NCI-H128 (cell line): ENCODE data around the gene DUSP1.

Source experiments
- DNase-seq: peaks from one replicate; lab custom pipeline; 2025; ENCODE audit not compliant: unreplicated experiment; lab: John Stamatoyannopoulos, UW

DUSP1 gene

DNA sequence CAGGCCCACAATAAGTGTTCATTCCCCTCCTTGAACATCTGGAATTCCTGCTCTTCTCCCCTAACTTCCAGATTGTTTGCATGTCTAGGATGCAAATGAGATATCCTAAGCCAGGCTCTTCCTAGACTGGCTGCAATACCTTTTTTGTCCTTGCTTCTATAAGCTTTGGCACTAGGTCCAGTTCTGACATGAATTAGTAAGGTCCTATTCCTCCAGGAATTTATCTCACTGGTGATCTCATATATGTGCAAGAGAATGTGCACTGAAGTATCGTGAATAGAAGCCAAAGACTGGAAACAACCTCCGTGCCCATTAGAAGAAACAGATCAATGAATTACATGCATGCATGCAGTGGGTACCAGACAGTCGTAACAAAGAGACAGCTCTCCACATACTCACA is 25.2 kb downstream of the DUSP1 start:
- DNase-seq = no peak

DNA sequence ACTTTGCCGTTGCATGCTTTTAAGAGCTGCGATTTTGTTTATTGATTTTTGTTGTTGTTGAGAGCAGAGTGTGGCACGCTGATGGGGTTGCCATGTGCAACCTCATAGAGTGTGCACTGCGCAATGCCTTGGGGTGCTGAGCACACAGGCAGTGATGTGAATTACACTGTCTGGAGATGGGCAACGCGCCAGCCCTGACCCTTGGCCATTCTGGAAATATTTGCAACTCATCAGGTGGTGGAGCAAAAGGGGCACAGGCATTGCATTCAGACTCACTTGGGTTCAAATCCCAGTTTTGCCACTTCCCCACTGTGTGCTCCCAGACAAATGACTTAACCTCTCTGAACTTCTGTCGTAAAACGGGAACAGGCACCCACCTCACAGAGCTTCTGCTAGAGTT is 25.6 kb downstream of the DUSP1 start:
- no peak for DNase-seq

DNA sequence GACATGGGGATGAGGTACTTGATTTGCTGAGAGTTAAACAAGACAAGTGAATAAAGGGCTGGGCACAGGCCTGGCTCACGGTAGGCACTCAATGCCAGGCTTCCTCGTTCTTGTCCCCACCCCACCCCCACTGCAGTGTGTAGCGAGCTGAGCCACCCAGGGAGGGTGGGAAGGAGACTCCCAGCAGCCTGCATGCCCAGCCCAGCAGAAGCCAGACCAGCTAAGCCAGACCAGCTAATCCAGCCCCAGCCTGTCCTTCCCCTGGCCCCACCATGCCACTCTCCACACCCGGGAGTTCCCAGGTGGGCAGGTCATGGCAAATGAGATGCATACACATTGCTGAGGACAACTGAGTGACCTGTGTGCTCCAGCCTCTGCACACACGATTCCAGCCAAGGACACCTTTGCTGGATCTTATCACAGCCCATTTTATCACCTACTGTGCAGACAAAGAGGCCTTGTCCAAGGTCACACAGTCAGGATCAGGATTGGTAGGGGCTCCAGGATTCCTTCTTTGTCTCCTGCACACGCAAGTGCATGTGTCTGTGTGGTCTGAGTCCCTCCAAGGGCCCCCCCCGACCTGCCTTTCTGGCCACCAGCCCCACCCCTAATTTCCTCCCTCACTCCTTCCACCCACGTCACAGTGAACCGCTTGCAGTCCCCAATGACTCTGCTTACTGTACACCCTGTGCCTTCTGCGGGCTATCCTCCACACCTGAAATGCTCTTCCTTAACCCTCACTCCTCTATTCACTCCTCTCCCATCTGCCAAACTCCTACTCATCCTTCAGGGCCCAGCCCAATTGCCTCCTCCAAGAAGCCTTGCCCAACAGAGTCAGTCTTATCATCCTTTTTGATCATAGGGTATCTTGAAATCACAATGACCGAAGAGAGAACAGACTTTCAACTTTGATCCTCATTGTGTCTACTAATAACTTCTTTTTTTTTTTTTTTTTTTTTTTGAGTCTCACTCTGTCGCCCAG is 26.6 kb downstream of the DUSP1 start:
- DNase-seq = no peak

- DNase-seq = no peak
Observed at GRCh38 chr5:172743112-172743959, 27.7 kb downstream of the DUSP1 start.

- DNase-seq = no peak
Observed at GRCh38 chr5:172741206-172741582, 29.8 kb downstream of the DUSP1 start.

DNA sequence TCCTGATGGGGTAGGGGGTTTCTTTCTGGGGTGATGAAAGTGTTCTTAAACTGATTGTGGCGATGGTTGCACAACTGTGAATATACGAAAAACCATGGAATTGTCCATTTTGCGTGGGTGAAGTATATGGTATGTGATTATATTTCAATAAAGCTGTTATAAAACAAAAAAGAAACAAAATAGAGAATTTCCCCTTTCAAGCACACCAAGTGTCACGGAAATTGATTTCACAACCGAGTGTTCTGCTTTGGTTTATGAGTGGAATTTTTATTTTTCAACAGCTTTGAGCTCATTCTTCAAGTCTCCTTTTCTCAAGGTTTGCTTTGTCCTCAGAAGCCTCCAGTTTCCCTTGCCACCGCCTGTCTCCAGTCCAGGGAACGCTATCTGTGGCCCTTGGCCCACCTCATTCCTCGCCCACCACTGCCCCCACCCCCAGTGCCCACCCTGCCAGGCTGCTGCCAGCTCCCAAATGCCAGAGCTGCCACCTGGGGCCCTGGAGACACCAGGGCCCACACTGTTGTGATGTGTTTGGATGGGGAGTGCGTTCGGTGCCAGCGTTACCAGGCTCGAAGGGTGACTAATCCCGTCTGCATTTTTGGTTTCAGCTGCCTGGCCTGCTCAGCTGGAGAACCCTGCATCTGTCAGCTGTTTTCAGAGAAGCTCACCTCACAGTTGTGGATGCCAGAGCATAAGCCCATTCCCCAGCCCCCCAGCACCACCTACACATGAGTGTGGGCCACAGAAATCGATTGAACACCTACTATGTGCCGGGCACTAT is 30.4 kb downstream of the DUSP1 start:
- DNase-seq = no peak

GRCh38 chr5:172739375-172739774 is 31.6 kb downstream of the DUSP1 start:
- no peak for DNase-seq

GRCh38 chr5:172736508-172737135 is 34.4 kb downstream of the DUSP1 start:
- DNase-seq = no peak

- DNase-seq = no peak
Observed at GRCh38 chr5:172735141-172735831, 35.7 kb downstream of the DUSP1 start.

DNA sequence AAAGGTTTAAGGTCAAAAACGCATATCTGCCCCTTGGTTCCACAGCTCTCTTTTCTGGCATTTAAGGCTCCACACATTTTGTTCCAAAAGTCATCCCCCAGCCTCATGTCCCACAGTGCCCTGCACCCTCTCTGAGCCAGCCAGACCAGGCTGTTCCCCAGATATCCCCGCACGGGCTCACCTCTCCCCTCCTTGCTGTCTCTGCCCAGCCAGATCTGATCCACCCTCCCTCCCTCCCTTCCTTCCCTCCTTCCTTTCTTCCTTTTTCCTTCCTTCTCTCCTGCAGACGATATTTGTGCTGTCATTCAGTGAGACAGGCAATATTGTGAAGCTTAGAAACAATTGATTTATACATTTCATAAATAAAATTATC is 37.0 kb downstream of the DUSP1 start:
- DNase-seq = no peak

GRCh38 chr5:172733131-172733973 is 37.6 kb downstream of the DUSP1 start:
- no peak for DNase-seq

DNA sequence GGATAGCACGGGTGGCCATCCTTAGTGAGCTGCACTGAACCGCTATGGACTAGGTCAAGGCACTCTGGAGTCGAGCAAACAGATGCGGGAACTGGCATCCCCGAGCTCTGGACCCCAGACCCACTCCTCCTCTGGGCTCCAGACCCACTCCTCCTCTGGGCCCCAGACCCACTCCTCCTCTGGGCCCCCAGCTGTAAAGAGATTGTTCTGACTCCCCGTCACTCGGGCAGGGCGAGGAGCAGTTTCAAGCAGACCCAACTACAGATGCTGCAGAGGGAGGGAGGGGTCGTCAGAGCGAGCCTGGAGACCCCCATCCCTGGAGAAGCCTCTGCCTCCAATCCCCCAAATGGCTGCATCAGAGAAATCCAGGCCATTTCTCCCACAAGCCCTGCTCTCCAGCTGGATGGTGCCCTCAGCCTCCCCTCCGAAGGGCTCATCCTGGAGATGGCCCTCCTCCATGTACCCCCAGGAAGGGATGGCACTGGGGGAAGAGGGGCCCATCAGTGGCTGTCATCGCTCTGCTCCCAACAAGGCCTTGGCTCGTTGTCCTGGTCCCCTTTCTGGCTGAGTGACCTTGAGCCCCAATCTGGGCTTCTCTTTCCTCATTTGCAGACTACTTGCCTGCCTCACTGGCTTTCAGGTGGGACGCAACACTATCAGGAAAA is 38.7 kb downstream of the DUSP1 start:
- DNase-seq = no peak

DNA sequence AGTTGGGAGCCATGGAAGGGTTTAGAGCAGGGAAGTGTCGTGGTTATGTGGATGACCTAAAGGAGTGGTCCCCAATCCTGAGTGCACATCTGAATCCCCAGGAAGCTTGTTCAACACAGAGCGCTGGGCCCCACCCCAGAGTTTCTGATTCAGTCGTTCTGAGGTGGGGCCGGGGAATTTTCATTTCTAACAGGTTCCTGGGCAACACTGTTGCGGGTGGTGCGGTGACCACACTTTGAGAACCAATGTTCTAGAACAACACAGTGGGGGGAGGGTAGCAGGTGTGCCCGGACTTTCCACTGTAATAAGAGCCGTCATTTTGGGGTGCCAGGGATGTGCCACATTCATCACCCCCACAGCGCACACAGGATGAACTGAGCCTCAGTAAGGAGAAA is 39.3 kb downstream of the DUSP1 start:
- DNase-seq = no peak

GRCh38 chr5:172730981-172731679 is 39.9 kb downstream of the DUSP1 start:
- no peak for DNase-seq

DNA sequence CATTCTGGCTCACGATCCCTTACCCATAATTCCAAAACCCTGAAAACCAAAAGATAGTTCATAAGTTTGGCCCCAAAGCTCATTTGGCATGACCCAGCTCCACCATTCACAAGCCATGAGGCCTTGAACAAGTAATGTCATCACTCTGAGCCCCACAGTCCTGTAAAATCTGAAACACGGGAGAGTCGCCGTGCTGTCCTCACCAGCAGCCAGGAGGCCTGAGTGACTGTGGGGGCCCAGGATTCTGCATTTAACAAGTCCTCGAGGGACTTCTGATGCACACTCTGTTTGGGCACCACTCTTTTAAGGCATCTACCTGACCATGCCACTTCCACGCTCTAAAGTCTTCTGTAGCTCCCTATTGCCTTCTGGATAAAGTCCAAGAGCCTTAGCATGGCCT is 40.8 kb downstream of the DUSP1 start:
- no peak for DNase-seq

DNA sequence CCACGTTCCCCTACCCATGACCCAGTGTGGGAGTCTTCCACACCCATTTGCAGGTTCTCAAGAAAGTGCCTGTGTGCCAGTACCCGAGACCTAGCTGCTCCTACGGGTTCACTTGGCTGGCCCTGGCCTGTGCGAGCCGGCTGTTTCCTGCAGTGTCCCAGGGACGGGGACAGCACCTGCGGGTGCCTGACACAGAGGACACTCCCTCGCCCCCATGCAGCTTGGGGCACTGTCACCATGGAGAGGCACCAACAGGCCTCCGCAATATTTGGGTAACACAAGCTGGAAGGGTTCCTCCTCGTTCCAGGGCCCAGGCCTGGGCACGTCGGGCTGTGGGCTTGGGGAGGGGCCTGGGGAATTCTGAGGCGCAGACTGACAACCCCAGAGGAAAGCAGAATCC is 41.4 kb downstream of the DUSP1 start:
- DNase-seq = no peak

GRCh38 chr5:172728481-172729241 is 42.3 kb downstream of the DUSP1 start:
- no peak for DNase-seq
